ENCODE results near the gene GABRR1. TPM values are rescaled to one million over a fixed set of nuclear protein-coding genes. Genes with fewer than 3 reads are reported as not detected.

Gene GABRR1
- total RNA-seq, 1 experiment from 2014 or later, result not detected

DNA sequence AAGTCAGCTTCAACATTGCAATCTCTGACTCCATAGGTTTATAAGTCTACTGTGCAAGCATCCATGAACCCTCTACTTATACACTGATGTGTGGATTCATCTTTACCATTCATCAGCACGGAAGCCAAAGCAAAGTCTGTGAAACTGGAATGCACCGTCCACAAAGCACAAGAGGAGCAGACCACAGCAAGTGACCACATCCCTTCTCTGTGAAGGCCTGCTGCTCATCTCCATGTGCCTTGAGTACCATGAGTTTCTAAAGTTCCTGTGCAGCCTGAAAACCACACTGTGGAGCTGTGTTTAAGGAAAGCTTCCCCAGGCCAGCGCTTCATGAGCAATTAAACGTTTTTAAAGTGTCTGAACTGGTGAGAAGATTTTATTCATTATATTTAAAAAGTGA lies 20.0 kb downstream of the GABRR1 start:
- BruUV-seq (replicated peaks), result no TSS peak
- Histone ChIP-seq H3K27me3 (ENCODE audit: insufficient read depth, low read length) (no peaks in the 10 kb centered on the region), H3K4me3 (replicated peaks in 1 of 2; ENCODE audit: low read depth in 1 of 2, low read length in 2 of 2) (no peak overlapping the region), H3K4me1 (ENCODE audit: control insufficient read depth in 1 of 2, insufficient read depth in 2 of 2, low read length in 2 of 2) (no peaks in the 10 kb centered on the region), H3K9me3 (ENCODE audit: control insufficient read depth in 1 of 2, insufficient read depth in 1 of 2, low read depth in 1 of 2, low read length in 2 of 2) (no peaks in the 10 kb centered on the region), H2AFZ (ENCODE audit: low read depth, low read length, poor library complexity, severe bottlenecking) (no peak overlapping the region), H4K20me1 (ENCODE audit: insufficient read depth) (no peaks in the 10 kb centered on the region), H3K9ac (ENCODE audit: low read length) (no peak overlapping the region), H3K79me2 (ENCODE audit: insufficient read depth, low read length) (no peaks in the 10 kb centered on the region), H3K36me3 (ENCODE audit: control insufficient read depth in 1 of 2, insufficient read depth in 2 of 2, low read length in 2 of 2) (no peaks in the 10 kb centered on the region), H3K4me2 (ENCODE audit: low read length) (no peak overlapping the region), H3K9me2 (ENCODE audit: insufficient read depth) (no peaks in the 10 kb centered on the region), H3K27ac (ENCODE audit: low read depth, low read length) (no peak overlapping the region)
- intact Hi-C loops (cut with micrococcal nuclease), result no loop called here
- ATAC-seq (no peak), DNase-seq (ENCODE audit: low read depth, low spot score) (no peak)
- POLR2A ChIA-PET, result no interaction called here
- CTCF ChIA-PET, result no interaction called here
- no peak for TF ChIP-seq CTCF (IDR thresholded peaks at IDR 0.05 in 2 of 3, conservative IDR thresholded peaks at IDR 0.05 in 1 of 3; ENCODE audit: borderline replicate concordance in 1 of 3, insufficient read depth in 1 of 3, low read depth in 2 of 3, low read length in 2 of 3)
- TF ChIP-seq CBX3 (IDR thresholded peaks at IDR 0.05; ENCODE audit: low read depth), result no peak
- TF ChIP-seq EZH2 (IDR thresholded peaks at IDR 0.05), result no peak
- RAD21 ChIA-PET (ENCODE audit: low non-redundant PET in 1 of 2, low total read pairs in 2 of 2, uncharacterized antibody in 2 of 2, unreplicated experiment in 2 of 2), result no interaction called here

- H3K79me2 ChIP-seq (ENCODE audit: insufficient read depth, low read length), result no peaks in the 10 kb centered on the region
- RAD21 ChIA-PET (ENCODE audit: low non-redundant PET in 1 of 2, low total read pairs in 2 of 2, uncharacterized antibody in 2 of 2, unreplicated experiment in 2 of 2), result no interaction called here
- H3K27me3 ChIP-seq (ENCODE audit: insufficient read depth, low read length), result no peaks in the 10 kb centered on the region
- intact Hi-C loops (cut with micrococcal nuclease), result no loop called here
- H4K20me1 ChIP-seq (ENCODE audit: insufficient read depth), result no peaks in the 10 kb centered on the region
- CTCF ChIA-PET, result no interaction called here
- POLR2A ChIA-PET, result no interaction called here
- DNase-seq (ENCODE audit: low read depth, low spot score), result no peak
- no peaks in the 10 kb centered on the region for H3K4me1 ChIP-seq (ENCODE audit: control insufficient read depth in 1 of 2, insufficient read depth in 2 of 2, low read length in 2 of 2)
- no peak overlapping the region for H3K9ac ChIP-seq (ENCODE audit: low read length)
- TF ChIP-seq SP1 (IDR thresholded peaks at IDR 0.05; ENCODE audit: low read depth) (no peak), TCF7L2 (IDR thresholded peaks at IDR 0.05; ENCODE audit: borderline replicate concordance, extremely low read depth, insufficient read depth, insufficient read length) (no peak)
- no peaks in the 10 kb centered on the region for H3K36me3 ChIP-seq (ENCODE audit: control insufficient read depth in 1 of 2, insufficient read depth in 2 of 2, low read length in 2 of 2)
- BruUV-seq (replicated peaks), result no TSS peak
- H3K4me2 ChIP-seq (ENCODE audit: low read length), result no peak overlapping the region
- ATAC-seq, result no peak
- H3K9me2 ChIP-seq (ENCODE audit: insufficient read depth), result no peaks in the 10 kb centered on the region
- no peak overlapping the region for H2AFZ ChIP-seq (ENCODE audit: low read depth, low read length, poor library complexity, severe bottlenecking)
- H3K27ac ChIP-seq (ENCODE audit: low read depth, low read length), result no peak overlapping the region
- no peak overlapping the region for H3K4me3 ChIP-seq (replicated peaks in 1 of 2; ENCODE audit: low read depth in 1 of 2, low read length in 2 of 2)
- no peaks in the 10 kb centered on the region for H3K9me3 ChIP-seq (ENCODE audit: control insufficient read depth in 1 of 2, insufficient read depth in 1 of 2, low read depth in 1 of 2, low read length in 2 of 2)
These were observed 22.6 kb downstream of the GABRR1 start for GRCh38 chr6:89194559-89194958.

Measured in HCT116 (cell line).